WTC11 (cell line): ENCODE data around the gene ITPR2. TPM values are rescaled to one million over a fixed set of nuclear protein-coding genes. Genes with fewer than 3 reads are reported as not detected.

Experiments used
- ATAC-seq: fragments of 200-7000 bp; cut with Tn5 transposase; 2 replicates; pipeline ENCODE4 v1.10.0; 2021; ENCODE audit warnings: mild to moderate bottlenecking, moderate library complexity
- CTCF ChIA-PET: fragments of 300-600 bp; sonication (Branson Sonifier 250); formaldehyde crosslinking; loops from one replicate; lab custom pipeline; 2021; ENCODE audit warnings: antibody characterized with exemption; lab: Charles Lee
- POLR2A ChIA-PET: fragments of 350-600 bp; sonication (Branson Sonifier 250); formaldehyde crosslinking; loops from one replicate; lab custom pipeline; 2021; ENCODE audit warnings: antibody characterized with exemption; lab: Charles Lee
- DNase-seq: peaks from one replicate; pipeline ENCODE4 v3.0.0; 2021; ENCODE audit warnings: low spot score
- H3K27ac Mint-ChIP-seq: 2 replicates; pipeline ENCODE4 v1.8.0; 2021; ENCODE audit warnings: mixed read lengths
- H3K27me3 Mint-ChIP-seq: 2 replicates; pipeline ENCODE4 v1.8.0; 2021; ENCODE audit warnings: low read depth, mild to moderate bottlenecking, moderate library complexity, mixed read lengths
- H3K36me3 Mint-ChIP-seq: 2 replicates; pipeline ENCODE4 v1.8.0; 2021; ENCODE audit warnings: mixed read lengths
- H3K4me1 Mint-ChIP-seq: 2 replicates; pipeline ENCODE4 v1.8.0; 2022; ENCODE audit warnings: mixed read lengths
- H3K4me3 Mint-ChIP-seq: 2 replicates; pipeline ENCODE4 v1.8.0; 2021; ENCODE audit warnings: mild to moderate bottlenecking, moderate library complexity, mixed read lengths
- H3K9me3 Mint-ChIP-seq: 2 replicates; pipeline ENCODE4 v1.8.0; 2021; ENCODE audit warnings: mixed read lengths
- CBFB ChIP-seq: sonication (generic); formaldehyde crosslinking; IDR thresholded peaks from 2 replicates; pipeline ENCODE4 v1.8.1; 2022; ENCODE audit warnings: mild to moderate bottlenecking, low read depth, missing genetic modification reagents
- CREB1 ChIP-seq: sonication (generic); formaldehyde crosslinking; IDR thresholded peaks from 2 replicates; pipeline ENCODE4 v1.8.0; 2023; ENCODE audit warnings: mild to moderate bottlenecking, missing genetic modification reagents
- FOXJ3 ChIP-seq: sonication (generic); formaldehyde crosslinking; IDR thresholded peaks from 2 replicates; pipeline ENCODE4 v1.9.0; 2021; ENCODE audit warnings: missing genetic modification reagents, mild to moderate bottlenecking, borderline replicate concordance
- GTF2I ChIP-seq: fragments of 250-450 bp; sonication (Bioruptor Pico); conservative IDR thresholded peaks from 2 replicates; pipeline ENCODE4 v1.4.0; 2021; ENCODE audit warnings: mild to moderate bottlenecking
- HMGA2 ChIP-seq: fragments of 250-450 bp; sonication (Bioruptor Pico); IDR thresholded peaks from 2 replicates; pipeline ENCODE4 v1.4.0; 2021; ENCODE audit warnings: mild to moderate bottlenecking, moderate library complexity
- JUN ChIP-seq: sonication (generic); formaldehyde crosslinking; IDR thresholded peaks from 2 replicates; pipeline ENCODE4 v1.8.0; 2023; ENCODE audit warnings: mild to moderate bottlenecking, missing genetic modification reagents
- NFATC4 ChIP-seq: fragments of 250-450 bp; sonication (Bioruptor Pico); IDR thresholded peaks from 2 replicates; pipeline ENCODE4 v1.9.0; 2021; ENCODE audit warnings: mild to moderate bottlenecking
- NFE2L1 ChIP-seq: sonication (generic); formaldehyde crosslinking; IDR thresholded peaks from 2 replicates; pipeline ENCODE4 v1.8.1; 2023; ENCODE audit warnings: missing genetic modification reagents
- OVOL2 ChIP-seq: fragments of 250-450 bp; sonication (Bioruptor Pico); IDR thresholded peaks from 2 replicates; pipeline ENCODE4 v1.9.0; 2021; ENCODE audit warnings: mild to moderate bottlenecking, borderline replicate concordance
- PRRX2 ChIP-seq: fragments of 250-450 bp; sonication (Bioruptor Pico); IDR thresholded peaks from 2 replicates; pipeline ENCODE4 v1.8.0; 2021; ENCODE audit warnings: mild to moderate bottlenecking
- TCF7 ChIP-seq: sonication (generic); formaldehyde crosslinking; IDR thresholded peaks from 2 replicates; pipeline ENCODE4 v1.8.0; 2022; ENCODE audit warnings: mild to moderate bottlenecking, low read depth, missing genetic modification reagents, moderate library complexity
- ZNF232 ChIP-seq: sonication (generic); formaldehyde crosslinking; IDR thresholded peaks from 2 replicates; pipeline ENCODE4 v1.8.0; 2022; ENCODE audit warnings: mild to moderate bottlenecking, missing genetic modification reagents
- total RNA-seq: library from RNA; stranded (reverse); gene quantifications from 3 replicates; pipeline ENCODE4 v1.2.3, GENCODE V29; 2021
- TF ChIP-seq, protein P1 (sequence below): sonication (generic); formaldehyde crosslinking; IDR thresholded peaks from 2 replicates; pipeline ENCODE4 v1.8.0; 2023; ENCODE audit warnings: missing genetic modification reagents
- TF ChIP-seq, protein P2 (sequence below): fragments of 200-600 bp; IDR thresholded peaks from 2 replicates; pipeline ENCODE4 v1.8.0; 2022; ENCODE audit warnings: antibody characterized with exemption
- TF ChIP-seq, protein P3 (sequence below): sonication (generic); formaldehyde crosslinking; IDR thresholded peaks from 2 replicates; pipeline ENCODE4 v1.8.0; 2022; ENCODE audit warnings: mild to moderate bottlenecking, missing genetic modification reagents
- TF ChIP-seq, protein P4 (sequence below): sonication (generic); formaldehyde crosslinking; IDR thresholded peaks from 2 replicates; pipeline ENCODE4 v1.8.1; 2023; ENCODE audit warnings: mild to moderate bottlenecking, missing genetic modification reagents, borderline replicate concordance
- TF ChIP-seq, protein P5 (sequence below): sonication (generic); formaldehyde crosslinking; IDR thresholded peaks from 2 replicates; pipeline ENCODE4 v1.8.1; 2023; ENCODE audit warnings: mild to moderate bottlenecking, missing genetic modification reagents, moderate library complexity
- TF ChIP-seq, protein P6 (sequence below): sonication (generic); formaldehyde crosslinking; IDR thresholded peaks from 2 replicates; pipeline ENCODE4 v1.8.1; 2023; ENCODE audit warnings: mild to moderate bottlenecking, missing genetic modification reagents
- TF ChIP-seq, protein P7 (sequence below): fragments of 250-450 bp; sonication (Bioruptor Pico); conservative IDR thresholded peaks from 2 replicates; pipeline ENCODE4 v1.9.0; 2021; ENCODE audit warnings: mild to moderate bottlenecking

Gene ITPR2
- total RNA-seq, 1 experiment from 2014 or later, result 50.7 TPM

DNA sequence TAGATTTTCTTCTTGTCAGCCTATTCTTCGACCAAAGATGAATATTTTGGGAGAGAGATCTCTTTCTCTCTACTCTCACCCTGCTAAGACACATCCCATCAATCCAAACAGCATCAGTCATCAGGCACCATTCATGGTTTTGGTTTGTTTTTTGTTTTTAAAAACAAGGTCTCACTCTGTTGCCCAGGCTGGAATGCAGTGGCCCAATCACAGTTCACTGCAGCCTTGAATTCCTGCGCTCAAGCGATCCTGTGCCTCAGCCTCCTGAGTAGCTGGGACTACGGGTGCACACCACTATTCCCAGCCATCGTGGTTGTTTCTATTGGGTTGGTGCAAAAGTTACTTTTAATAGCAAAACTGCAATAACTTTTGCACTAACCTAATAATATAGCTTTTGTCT is 14.4 kb upstream of the ITPR2 start:
- CTCF ChIA-PET, result interaction anchor here (1.3 to 3.1 kb wide), 2 partner anchors 14 to 38 kb away, joined by 5 to 18 read pairs; partner anchors contain the start of gene ITPR2
- Mint-ChIP-seq H3K4me1 (no peaks in the 10 kb centered on the region), H3K4me3 (no peak overlapping the region), H3K36me3 (no peaks in the 10 kb centered on the region), H3K27me3 (no peaks in the 10 kb centered on the region; the same call in 1 of the 2 replicates), H3K27ac (no peak overlapping the region), H3K9me3 (no peaks in the 10 kb centered on the region)
- ATAC-seq (no peak), DNase-seq (no peak)
- TF ChIP-seq, protein P1, sequence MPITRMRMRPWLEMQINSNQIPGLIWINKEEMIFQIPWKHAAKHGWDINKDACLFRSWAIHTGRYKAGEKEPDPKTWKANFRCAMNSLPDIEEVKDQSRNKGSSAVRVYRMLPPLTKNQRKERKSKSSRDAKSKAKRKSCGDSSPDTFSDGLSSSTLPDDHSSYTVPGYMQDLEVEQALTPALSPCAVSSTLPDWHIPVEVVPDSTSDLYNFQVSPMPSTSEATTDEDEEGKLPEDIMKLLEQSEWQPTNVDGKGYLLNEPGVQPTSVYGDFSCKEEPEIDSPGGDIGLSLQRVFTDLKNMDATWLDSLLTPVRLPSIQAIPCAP (CRISPR knock-in tag), result no peak
- TF ChIP-seq FOXJ3 (CRISPR knock-in tag), result no peak
- TF ChIP-seq, protein P2, sequence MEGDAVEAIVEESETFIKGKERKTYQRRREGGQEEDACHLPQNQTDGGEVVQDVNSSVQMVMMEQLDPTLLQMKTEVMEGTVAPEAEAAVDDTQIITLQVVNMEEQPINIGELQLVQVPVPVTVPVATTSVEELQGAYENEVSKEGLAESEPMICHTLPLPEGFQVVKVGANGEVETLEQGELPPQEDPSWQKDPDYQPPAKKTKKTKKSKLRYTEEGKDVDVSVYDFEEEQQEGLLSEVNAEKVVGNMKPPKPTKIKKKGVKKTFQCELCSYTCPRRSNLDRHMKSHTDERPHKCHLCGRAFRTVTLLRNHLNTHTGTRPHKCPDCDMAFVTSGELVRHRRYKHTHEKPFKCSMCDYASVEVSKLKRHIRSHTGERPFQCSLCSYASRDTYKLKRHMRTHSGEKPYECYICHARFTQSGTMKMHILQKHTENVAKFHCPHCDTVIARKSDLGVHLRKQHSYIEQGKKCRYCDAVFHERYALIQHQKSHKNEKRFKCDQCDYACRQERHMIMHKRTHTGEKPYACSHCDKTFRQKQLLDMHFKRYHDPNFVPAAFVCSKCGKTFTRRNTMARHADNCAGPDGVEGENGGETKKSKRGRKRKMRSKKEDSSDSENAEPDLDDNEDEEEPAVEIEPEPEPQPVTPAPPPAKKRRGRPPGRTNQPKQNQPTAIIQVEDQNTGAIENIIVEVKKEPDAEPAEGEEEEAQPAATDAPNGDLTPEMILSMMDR, result no peak
- TF ChIP-seq, protein P3, sequence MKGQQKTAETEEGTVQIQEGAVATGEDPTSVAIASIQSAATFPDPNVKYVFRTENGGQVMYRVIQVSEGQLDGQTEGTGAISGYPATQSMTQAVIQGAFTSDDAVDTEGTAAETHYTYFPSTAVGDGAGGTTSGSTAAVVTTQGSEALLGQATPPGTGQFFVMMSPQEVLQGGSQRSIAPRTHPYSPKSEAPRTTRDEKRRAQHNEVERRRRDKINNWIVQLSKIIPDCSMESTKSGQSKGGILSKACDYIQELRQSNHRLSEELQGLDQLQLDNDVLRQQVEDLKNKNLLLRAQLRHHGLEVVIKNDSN (CRISPR knock-in tag), result no peak
- TF ChIP-seq, protein P4, sequence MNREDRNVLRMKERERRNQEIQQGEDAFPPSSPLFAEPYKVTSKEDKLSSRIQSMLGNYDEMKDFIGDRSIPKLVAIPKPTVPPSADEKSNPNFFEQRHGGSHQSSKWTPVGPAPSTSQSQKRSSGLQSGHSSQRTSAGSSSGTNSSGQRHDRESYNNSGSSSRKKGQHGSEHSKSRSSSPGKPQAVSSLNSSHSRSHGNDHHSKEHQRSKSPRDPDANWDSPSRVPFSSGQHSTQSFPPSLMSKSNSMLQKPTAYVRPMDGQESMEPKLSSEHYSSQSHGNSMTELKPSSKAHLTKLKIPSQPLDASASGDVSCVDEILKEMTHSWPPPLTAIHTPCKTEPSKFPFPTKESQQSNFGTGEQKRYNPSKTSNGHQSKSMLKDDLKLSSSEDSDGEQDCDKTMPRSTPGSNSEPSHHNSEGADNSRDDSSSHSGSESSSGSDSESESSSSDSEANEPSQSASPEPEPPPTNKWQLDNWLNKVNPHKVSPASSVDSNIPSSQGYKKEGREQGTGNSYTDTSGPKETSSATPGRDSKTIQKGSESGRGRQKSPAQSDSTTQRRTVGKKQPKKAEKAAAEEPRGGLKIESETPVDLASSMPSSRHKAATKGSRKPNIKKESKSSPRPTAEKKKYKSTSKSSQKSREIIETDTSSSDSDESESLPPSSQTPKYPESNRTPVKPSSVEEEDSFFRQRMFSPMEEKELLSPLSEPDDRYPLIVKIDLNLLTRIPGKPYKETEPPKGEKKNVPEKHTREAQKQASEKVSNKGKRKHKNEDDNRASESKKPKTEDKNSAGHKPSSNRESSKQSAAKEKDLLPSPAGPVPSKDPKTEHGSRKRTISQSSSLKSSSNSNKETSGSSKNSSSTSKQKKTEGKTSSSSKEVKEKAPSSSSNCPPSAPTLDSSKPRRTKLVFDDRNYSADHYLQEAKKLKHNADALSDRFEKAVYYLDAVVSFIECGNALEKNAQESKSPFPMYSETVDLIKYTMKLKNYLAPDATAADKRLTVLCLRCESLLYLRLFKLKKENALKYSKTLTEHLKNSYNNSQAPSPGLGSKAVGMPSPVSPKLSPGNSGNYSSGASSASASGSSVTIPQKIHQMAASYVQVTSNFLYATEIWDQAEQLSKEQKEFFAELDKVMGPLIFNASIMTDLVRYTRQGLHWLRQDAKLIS (CRISPR knock-in tag), result no peak
- TF ChIP-seq, protein P5, sequence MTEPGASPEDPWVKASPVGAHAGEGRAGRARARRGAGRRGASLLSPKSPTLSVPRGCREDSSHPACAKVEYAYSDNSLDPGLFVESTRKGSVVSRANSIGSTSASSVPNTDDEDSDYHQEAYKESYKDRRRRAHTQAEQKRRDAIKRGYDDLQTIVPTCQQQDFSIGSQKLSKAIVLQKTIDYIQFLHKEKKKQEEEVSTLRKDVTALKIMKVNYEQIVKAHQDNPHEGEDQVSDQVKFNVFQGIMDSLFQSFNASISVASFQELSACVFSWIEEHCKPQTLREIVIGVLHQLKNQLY (CRISPR knock-in tag), result no peak
- TF ChIP-seq TCF7, result no peak
- no peak for TF ChIP-seq GTF2I (CRISPR knock-in tag)
- no peak for TF ChIP-seq CBFB (CRISPR knock-in tag)
- TF ChIP-seq NFE2L1 (CRISPR knock-in tag), result no peak
- POLR2A ChIA-PET, result no interaction called here

DNA sequence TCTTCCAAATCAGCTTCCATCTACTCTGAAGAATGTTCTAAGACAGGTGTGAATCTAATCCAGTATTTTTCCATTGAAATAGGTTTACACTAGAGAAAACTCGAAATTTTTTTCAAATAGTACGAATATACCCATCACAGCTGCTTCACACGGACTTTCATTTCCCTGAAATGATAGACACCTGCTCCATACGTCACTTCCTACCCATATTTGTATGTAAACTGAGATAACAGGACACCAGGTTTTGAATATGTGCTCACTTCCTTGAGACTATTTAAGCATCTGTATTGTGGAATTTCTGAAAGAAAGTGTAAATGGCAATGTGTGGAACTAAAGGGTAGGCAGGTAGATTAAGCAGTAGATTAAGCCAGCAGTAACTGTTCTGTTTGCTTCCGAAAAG is 13.4 kb upstream of the ITPR2 start:
- Mint-ChIP-seq H3K4me1 (no peaks in the 10 kb centered on the region), H3K27ac (no peak overlapping the region), H3K9me3 (no peaks in the 10 kb centered on the region), H3K27me3 (no peaks in the 10 kb centered on the region; the same call in 1 of the 2 replicates), H3K4me3 (no peak overlapping the region), H3K36me3 (no peaks in the 10 kb centered on the region)
- TF ChIP-seq, protein P6, sequence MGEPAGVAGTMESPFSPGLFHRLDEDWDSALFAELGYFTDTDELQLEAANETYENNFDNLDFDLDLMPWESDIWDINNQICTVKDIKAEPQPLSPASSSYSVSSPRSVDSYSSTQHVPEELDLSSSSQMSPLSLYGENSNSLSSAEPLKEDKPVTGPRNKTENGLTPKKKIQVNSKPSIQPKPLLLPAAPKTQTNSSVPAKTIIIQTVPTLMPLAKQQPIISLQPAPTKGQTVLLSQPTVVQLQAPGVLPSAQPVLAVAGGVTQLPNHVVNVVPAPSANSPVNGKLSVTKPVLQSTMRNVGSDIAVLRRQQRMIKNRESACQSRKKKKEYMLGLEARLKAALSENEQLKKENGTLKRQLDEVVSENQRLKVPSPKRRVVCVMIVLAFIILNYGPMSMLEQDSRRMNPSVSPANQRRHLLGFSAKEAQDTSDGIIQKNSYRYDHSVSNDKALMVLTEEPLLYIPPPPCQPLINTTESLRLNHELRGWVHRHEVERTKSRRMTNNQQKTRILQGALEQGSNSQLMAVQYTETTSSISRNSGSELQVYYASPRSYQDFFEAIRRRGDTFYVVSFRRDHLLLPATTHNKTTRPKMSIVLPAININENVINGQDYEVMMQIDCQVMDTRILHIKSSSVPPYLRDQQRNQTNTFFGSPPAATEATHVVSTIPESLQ, result no peak
- ChIA-PET CTCF (interaction anchor here (0.6 to 3.1 kb wide), 8 partner anchors 13 to 444 kb away, joined by 3 to 18 read pairs (median 3); partner anchors contain the start of gene ITPR2), POLR2A (no interaction called here)
- ATAC-seq (no peak), DNase-seq (no peak)

DNA sequence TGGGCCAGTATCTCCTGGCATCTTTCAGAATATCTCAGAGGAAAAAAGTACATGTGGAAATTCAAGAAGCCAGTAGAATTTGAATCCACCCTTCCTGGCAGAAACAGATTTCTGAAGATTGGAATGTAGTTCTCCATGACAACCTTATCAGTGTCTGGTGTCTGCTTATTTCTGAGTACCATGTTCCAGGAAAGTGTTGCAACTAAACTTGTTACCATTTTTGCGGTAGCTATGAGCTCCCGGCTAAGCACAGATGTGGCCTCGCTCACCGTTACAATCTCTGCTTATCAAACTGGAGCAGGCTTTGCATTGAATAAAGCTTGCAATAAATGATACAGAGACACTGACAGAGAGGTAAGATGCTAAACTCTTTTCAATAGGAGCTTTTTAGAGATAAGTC is 13.0 kb upstream of the ITPR2 start:
- DNase-seq (no peak), ATAC-seq (no peak)
- Mint-ChIP-seq H3K36me3 (no peaks in the 10 kb centered on the region), H3K27ac (no peak overlapping the region), H3K4me3 (no peak overlapping the region), H3K9me3 (no peaks in the 10 kb centered on the region), H3K27me3 (no peaks in the 10 kb centered on the region; the same call in 1 of the 2 replicates), H3K4me1 (no peaks in the 10 kb centered on the region)
- CTCF ChIA-PET, result interaction anchor here (0.6 to 3.1 kb wide), 8 partner anchors 12 to 445 kb away, joined by 3 to 18 read pairs (median 3); partner anchors contain the start of gene ITPR2
- POLR2A ChIA-PET, result no interaction called here
- TF ChIP-seq OVOL2 (CRISPR knock-in tag) (no peak), CBFB (CRISPR knock-in tag) (no peak), PRRX2 (no peak), JUN (no peak), CREB1 (CRISPR knock-in tag) (no peak), ZNF232 (no peak), NFATC4 (CRISPR knock-in tag) (no peak), HMGA2 (no peak)
- TF ChIP-seq, protein P7, sequence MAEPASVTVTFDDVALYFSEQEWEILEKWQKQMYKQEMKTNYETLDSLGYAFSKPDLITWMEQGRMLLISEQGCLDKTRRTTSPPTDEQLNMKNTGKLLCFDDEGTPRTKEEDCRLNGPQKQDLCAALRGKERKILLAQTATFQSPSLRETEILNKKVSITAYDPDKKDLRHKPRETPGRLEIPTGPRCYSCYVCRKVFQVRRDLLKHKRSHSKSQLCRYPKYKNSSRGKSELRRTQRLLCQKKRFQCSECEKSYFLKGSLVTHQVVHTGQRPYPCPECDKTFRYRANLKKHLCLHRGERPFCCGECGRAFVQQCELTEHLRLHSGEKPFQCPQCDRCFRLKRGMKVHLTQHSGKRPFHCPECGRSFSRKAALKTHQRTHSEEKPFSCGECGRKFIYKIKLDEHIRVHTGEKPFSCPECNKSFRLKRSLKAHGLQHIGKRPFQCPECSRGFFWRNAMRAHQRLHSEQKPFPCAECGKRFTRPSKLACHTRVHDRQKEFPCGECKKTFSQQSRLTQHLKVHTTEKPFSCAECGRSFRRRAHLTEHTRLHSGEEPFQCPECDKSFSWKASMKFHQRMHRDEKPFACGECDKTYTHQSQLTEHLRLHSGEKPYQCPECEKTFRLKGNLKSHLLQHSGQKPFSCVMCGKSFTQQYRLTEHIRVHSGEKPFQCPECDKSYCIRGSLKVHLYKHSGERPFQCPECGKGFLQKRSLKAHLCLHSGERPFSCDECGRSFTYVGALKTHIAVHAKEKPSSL (CRISPR knock-in tag), result no peak
